SK-N-SH (cell line): Measurements from ENCODE around the gene DMD. TPM values are rescaled to one million over a fixed set of nuclear protein-coding genes. Genes with fewer than 3 reads are reported as not detected.

Source experiments
- CTCF ChIA-PET: fragments of 300-600, 350-600 bp; formaldehyde crosslinking; extraction: SDS; loops from one replicate; lab custom pipeline; 2021; lab: Yijun Ruan, JAX
- POLR2A ChIA-PET: fragments of 350-600 bp; sonication (Branson Sonifier 250); formaldehyde crosslinking; extraction: SDS; loops from one replicate; lab custom pipeline; 2020; ENCODE audit warnings: antibody characterized with exemption, inconsistent platforms; lab: Yijun Ruan, JAX
- DNase-seq: peaks from one replicate; pipeline ENCODE4 v3.0.0; 2012
- H2AFZ ChIP-seq: fragments of 200-600 bp; sonication (generic); 2 replicates; pipeline ENCODE4 v1.8.1; 2016; ENCODE audit warnings: antibody characterized with exemption, mild to moderate bottlenecking, low read depth
- H3F3A ChIP-seq: fragments of 200-600 bp; sonication (generic); replicated peaks from 2 replicates; pipeline ENCODE3; 2016; ENCODE audit warnings: antibody characterized with exemption, mild to moderate bottlenecking; ENCODE audit not compliant: insufficient read depth
- H3K27ac ChIP-seq, 2 experiments: fragments of 200-500 bp in 1 of 2; fragments of 200-600 bp in 1 of 2; sonication (Bioruptor generic) in 1 of 2; sonication (generic), shearing (Covaris generic) in 1 of 2; 2 replicates each; pipeline versions ENCODE4 v1.5.1 to v1.6.1; 2014 to 2016; ENCODE audit warnings: low read depth in 2 of 2, inconsistent platforms in 1 of 2, low read length in 1 of 2, mild to moderate bottlenecking in 1 of 2, mixed read lengths in 1 of 2
- H3K27me3 ChIP-seq: fragments of 200-600 bp; sonication (generic), shearing (Covaris generic); 2 replicates; pipeline ENCODE4 v1.6.1; 2016; ENCODE audit warnings: mixed run types; ENCODE audit not compliant: insufficient read depth
- H3K36me3 ChIP-seq, 2 experiments: fragments of 200-500 bp in 1 of 2; fragments of 200-600 bp in 1 of 2; sonication (Bioruptor generic) in 1 of 2; sonication (generic) in 1 of 2; replicated peaks in 1 of 2; 2 replicates each; pipeline versions ENCODE3 to v1.5.1; 2014 to 2016; ENCODE audit warnings: low read length in 1 of 2, mild to moderate bottlenecking in 1 of 2; ENCODE audit not compliant: insufficient read depth in 2 of 2, control insufficient read depth in 1 of 2
- H3K4me1 ChIP-seq, 2 experiments: fragments of 200-500 bp in 1 of 2; fragments of 200-600 bp in 1 of 2; sonication (Bioruptor generic) in 1 of 2; sonication (generic), shearing (Covaris generic) in 1 of 2; 2 replicates each; pipeline versions ENCODE4 v1.5.1 to v1.6.1; 2014 to 2016; ENCODE audit warnings: low read depth in 1 of 2, low read length in 1 of 2, mixed run types in 1 of 2; ENCODE audit not compliant: insufficient read depth in 2 of 2, control insufficient read depth in 1 of 2
- H3K4me2 ChIP-seq: fragments of 200-600 bp; sonication (generic), shearing (Covaris generic); 2 replicates; pipeline ENCODE4 v1.6.1; 2017; ENCODE audit warnings: mixed run types
- H3K4me3 ChIP-seq, 2 experiments: fragments of 200-500 bp in 1 of 2; fragments of 200-600 bp in 1 of 2; sonication (Bioruptor generic) in 1 of 2; sonication (generic), shearing (Covaris generic) in 1 of 2; 2 replicates each; pipeline versions ENCODE4 v1.5.1 to v1.8.1; 2014 to 2016; ENCODE audit warnings: low read depth in 2 of 2, inconsistent platforms in 1 of 2, low read length in 1 of 2, mild to moderate bottlenecking in 1 of 2, mixed read lengths in 1 of 2, moderate library complexity in 1 of 2
- H3K79me2 ChIP-seq: fragments of 200-600 bp; sonication (generic); 2 replicates; pipeline ENCODE4 v1.8.1; 2017; ENCODE audit warnings: mild to moderate bottlenecking; ENCODE audit not compliant: insufficient read depth
- H3K9ac ChIP-seq: fragments of 200-600 bp; sonication (generic); 2 replicates; pipeline ENCODE4 v1.6.1; 2017; ENCODE audit warnings: mixed run types
- H3K9me2 ChIP-seq: fragments of 200-600 bp; sonication (generic); 2 replicates; pipeline ENCODE4 v1.6.1; 2017; ENCODE audit warnings: mixed run types
- H3K9me3 ChIP-seq: fragments of 200-600 bp; sonication (generic); 2 replicates; pipeline ENCODE4 v1.6.1; 2017; ENCODE audit warnings: mixed run types, mild to moderate bottlenecking, moderate library complexity
- H4K20me1 ChIP-seq: fragments of 200-600 bp; sonication (generic); 2 replicates; pipeline ENCODE4 v1.6.1; 2017; ENCODE audit warnings: mild to moderate bottlenecking, mixed run types; ENCODE audit not compliant: insufficient read depth
- CHD2 ChIP-seq: fragments of 150-350 bp; IDR thresholded peaks from 2 replicates; pipeline ENCODE4 v1.6.1; 2018; ENCODE audit warnings: low read length; ENCODE audit not compliant: partially characterized antibody
- EZH2phosphoT487 ChIP-seq: fragments of 200-600 bp; sonication (generic); IDR thresholded peaks from 2 replicates; pipeline ENCODE4 v1.6.1; 2017; ENCODE audit warnings: low read depth, mixed run types, mild to moderate bottlenecking, antibody characterized with exemption, moderate library complexity, borderline replicate concordance
- FOSL2 ChIP-seq: IDR thresholded peaks from 2 replicates; pipeline ENCODE4 v1.4.0; 2012; ENCODE audit warnings: low read depth, mild to moderate bottlenecking, moderate library complexity, borderline replicate concordance
- FOXJ3 ChIP-seq: sonication (generic); formaldehyde crosslinking; IDR thresholded peaks from 2 replicates; pipeline ENCODE4 v1.5.1; 2020; ENCODE audit warnings: mild to moderate bottlenecking, missing genetic modification reagents
- GABPA ChIP-seq: IDR thresholded peaks from 2 replicates; pipeline ENCODE4 v1.4.0; 2012; ENCODE audit warnings: low read depth, mild to moderate bottlenecking
- JUND ChIP-seq: IDR thresholded peaks from 2 replicates; pipeline ENCODE4 v1.4.0; 2012
- NRF1 ChIP-seq: IDR thresholded peaks from 2 replicates; pipeline ENCODE4 v1.6.1; 2012; ENCODE audit warnings: low read depth, mild to moderate bottlenecking, low read length
- RAD21 ChIP-seq: IDR thresholded peaks from 2 replicates; pipeline ENCODE4 v1.6.1; 2012; ENCODE audit warnings: mild to moderate bottlenecking, low read length
- RCOR1 ChIP-seq: fragments of 150-350 bp; IDR thresholded peaks from 2 replicates; pipeline ENCODE4 v1.6.1; 2017; ENCODE audit warnings: antibody characterized with exemption, low read length
- RFX5 ChIP-seq: IDR thresholded peaks from 2 replicates; pipeline ENCODE4 v1.6.1; 2012; ENCODE audit warnings: mild to moderate bottlenecking, improper control_type of control experiment, low read length
- RXRA ChIP-seq: IDR thresholded peaks from 2 replicates; pipeline ENCODE4 v1.4.0; 2012; ENCODE audit warnings: low read depth, mild to moderate bottlenecking, borderline replicate concordance
- SMC3 ChIP-seq: IDR thresholded peaks from 2 replicates; pipeline ENCODE4 v1.6.1; 2012; ENCODE audit warnings: low read depth, low read length, improper control_type of control experiment
- TAF1 ChIP-seq: IDR thresholded peaks from 2 replicates; pipeline ENCODE4 v1.6.1; 2012; ENCODE audit warnings: low read depth, mild to moderate bottlenecking, low read length, moderate library complexity, borderline replicate concordance
- WGBS: methylation state at CpG from one replicate; pipeline ENCODE4 v1.1.6; 2017; ENCODE audit warnings: low lambda C conversion rate; 5-methylcytosine and 5-hydroxymethylcytosine counted together
- polyA plus RNA-seq, 3 experiments: library from polyadenylated mRNA; depleted of rRNA; stranded (reverse); fragments of >200 nt; gene quantifications; 2 replicates each; pipeline ENCODE4 v1.2.3, GENCODE V29; 2012
- TF ChIP-seq, protein P1 (sequence below): IDR thresholded peaks from 2 replicates; pipeline ENCODE4; 2012
- TF ChIP-seq, protein P2 (sequence below): fragments of 200-600 bp; sonication (generic); IDR thresholded peaks from 2 replicates; pipeline ENCODE4 v1.6.1; 2017; ENCODE audit warnings: antibody characterized with exemption, mild to moderate bottlenecking, moderate library complexity
- TF ChIP-seq, protein P3 (sequence below): IDR thresholded peaks from 2 replicates; pipeline ENCODE4 v1.4.0; 2012; ENCODE audit warnings: low read depth, borderline replicate concordance
- TF ChIP-seq, protein P4 (sequence below): IDR thresholded peaks from 2 replicates; pipeline ENCODE4 v1.4.0; 2012; ENCODE audit warnings: low read depth, borderline replicate concordance
- TF ChIP-seq, protein P5 (sequence below): fragments of 150-350 bp; IDR thresholded peaks from 2 replicates; pipeline ENCODE4 v1.6.1; 2017; ENCODE audit warnings: antibody characterized with exemption, low read length, low read depth, borderline replicate concordance

The DMD gene
- polyA plus RNA-seq, 1 of the 3 experiments (the other 2 are of a cell fraction), result 3.9 TPM

DNA sequence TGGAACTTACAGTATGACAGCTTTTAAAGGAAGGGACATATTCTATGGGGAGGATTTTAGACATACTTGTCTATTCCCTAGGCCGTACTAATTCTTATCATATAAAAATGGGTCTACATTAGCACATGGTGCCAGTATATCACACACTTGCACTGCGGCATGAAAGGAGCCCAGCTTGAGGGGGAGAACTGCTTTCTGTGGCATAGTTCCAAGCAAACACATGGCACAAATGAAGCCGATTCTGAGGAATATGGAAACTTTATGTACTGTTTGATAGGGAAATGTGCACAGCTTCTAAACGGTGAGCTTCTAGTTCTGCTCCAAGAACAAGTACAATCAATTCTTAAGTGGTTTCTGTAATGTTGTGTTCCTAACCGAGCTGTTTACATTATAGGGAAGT, 1463.9 kb downstream of the DMD start (continued):
- TF ChIP-seq, protein P1, sequence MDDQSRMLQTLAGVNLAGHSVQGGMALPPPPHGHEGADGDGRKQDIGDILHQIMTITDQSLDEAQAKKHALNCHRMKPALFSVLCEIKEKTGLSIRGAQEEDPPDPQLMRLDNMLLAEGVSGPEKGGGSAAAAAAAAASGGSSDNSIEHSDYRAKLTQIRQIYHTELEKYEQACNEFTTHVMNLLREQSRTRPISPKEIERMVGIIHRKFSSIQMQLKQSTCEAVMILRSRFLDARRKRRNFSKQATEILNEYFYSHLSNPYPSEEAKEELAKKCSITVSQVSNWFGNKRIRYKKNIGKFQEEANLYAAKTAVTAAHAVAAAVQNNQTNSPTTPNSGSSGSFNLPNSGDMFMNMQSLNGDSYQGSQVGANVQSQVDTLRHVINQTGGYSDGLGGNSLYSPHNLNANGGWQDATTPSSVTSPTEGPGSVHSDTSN, result no peak
- TF ChIP-seq FOXJ3 (CRISPR knock-in tag) (no peak), NRF1 (no peak)
- TF ChIP-seq, protein P2, sequence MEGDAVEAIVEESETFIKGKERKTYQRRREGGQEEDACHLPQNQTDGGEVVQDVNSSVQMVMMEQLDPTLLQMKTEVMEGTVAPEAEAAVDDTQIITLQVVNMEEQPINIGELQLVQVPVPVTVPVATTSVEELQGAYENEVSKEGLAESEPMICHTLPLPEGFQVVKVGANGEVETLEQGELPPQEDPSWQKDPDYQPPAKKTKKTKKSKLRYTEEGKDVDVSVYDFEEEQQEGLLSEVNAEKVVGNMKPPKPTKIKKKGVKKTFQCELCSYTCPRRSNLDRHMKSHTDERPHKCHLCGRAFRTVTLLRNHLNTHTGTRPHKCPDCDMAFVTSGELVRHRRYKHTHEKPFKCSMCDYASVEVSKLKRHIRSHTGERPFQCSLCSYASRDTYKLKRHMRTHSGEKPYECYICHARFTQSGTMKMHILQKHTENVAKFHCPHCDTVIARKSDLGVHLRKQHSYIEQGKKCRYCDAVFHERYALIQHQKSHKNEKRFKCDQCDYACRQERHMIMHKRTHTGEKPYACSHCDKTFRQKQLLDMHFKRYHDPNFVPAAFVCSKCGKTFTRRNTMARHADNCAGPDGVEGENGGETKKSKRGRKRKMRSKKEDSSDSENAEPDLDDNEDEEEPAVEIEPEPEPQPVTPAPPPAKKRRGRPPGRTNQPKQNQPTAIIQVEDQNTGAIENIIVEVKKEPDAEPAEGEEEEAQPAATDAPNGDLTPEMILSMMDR, result no peak
- TF ChIP-seq, protein P3, sequence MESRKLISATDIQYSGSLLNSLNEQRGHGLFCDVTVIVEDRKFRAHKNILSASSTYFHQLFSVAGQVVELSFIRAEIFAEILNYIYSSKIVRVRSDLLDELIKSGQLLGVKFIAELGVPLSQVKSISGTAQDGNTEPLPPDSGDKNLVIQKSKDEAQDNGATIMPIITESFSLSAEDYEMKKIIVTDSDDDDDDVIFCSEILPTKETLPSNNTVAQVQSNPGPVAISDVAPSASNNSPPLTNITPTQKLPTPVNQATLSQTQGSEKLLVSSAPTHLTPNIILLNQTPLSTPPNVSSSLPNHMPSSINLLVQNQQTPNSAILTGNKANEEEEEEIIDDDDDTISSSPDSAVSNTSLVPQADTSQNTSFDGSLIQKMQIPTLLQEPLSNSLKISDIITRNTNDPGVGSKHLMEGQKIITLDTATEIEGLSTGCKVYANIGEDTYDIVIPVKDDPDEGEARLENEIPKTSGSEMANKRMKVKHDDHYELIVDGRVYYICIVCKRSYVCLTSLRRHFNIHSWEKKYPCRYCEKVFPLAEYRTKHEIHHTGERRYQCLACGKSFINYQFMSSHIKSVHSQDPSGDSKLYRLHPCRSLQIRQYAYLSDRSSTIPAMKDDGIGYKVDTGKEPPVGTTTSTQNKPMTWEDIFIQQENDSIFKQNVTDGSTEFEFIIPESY, result no peak

DNA sequence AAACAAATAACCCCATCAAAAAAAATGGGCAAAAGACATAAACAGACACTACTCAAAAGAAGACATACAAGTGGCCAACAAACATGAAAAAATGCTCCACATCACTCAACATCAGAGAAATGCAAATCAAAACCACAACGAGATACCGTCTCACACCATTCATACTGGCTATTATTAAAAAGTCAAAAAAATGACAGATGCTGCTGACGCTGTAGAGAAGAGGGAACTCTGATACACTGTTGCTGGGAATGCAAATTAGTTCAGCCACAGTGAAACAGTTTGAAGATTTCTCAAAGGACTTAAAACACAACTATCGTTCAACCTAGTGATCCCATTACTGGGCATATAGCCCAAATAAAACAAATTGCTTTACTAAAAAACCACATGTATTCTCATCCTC, 1468.3 kb downstream of the DMD start:
- POLR2A ChIA-PET, result no interaction called here

DNA sequence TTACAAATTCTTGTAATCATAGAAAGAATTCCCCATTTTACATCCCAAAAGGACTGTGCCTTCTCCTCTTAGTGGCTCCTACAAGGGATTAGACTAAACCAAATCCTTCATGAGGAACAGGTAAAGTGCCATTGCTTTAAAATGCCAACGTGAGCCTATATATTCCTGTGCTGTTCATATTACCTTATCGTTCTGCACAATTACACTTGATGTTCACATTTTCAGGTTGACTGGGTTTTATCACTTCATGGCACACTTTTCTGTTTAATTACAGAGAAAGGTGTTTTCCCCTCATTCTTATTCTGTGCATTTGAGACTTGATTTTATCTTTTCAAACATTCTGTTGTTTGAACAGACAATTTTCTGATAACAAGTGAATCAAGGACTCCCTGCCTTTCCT, 1493.9 kb downstream of the DMD start:
- no peaks in the 10 kb centered on the region for H3F3A ChIP-seq
- no peak overlapping the region for H3K27ac ChIP-seq
- DNase-seq, result no peak
- H3K9me2 ChIP-seq, result no peaks in the 10 kb centered on the region
- H4K20me1 ChIP-seq, result no peaks in the 10 kb centered on the region
- H3K4me2 ChIP-seq, result no peak overlapping the region
- no peak overlapping the region for H2AFZ ChIP-seq
- H3K9me3 ChIP-seq, result no peaks in the 10 kb centered on the region
- H3K4me3 ChIP-seq, result no peak overlapping the region
- H3K9ac ChIP-seq, result no peak overlapping the region
- no peaks in the 10 kb centered on the region for H3K36me3 ChIP-seq
- no peaks in the 10 kb centered on the region for H3K79me2 ChIP-seq
- ChIA-PET POLR2A (no interaction called here), CTCF (no interaction called here)
- H3K4me1 ChIP-seq, result no peaks in the 10 kb centered on the region
- WGBS, result 22% methylated on average over 2 of the region's 2 CpGs
- H3K27me3 ChIP-seq, result no peaks in the 10 kb centered on the region
- TF ChIP-seq TAF1, result no peak
- TF ChIP-seq, protein P4, sequence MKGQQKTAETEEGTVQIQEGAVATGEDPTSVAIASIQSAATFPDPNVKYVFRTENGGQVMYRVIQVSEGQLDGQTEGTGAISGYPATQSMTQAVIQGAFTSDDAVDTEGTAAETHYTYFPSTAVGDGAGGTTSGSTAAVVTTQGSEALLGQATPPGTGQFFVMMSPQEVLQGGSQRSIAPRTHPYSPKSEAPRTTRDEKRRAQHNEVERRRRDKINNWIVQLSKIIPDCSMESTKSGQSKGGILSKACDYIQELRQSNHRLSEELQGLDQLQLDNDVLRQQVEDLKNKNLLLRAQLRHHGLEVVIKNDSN, result no peak
- TF ChIP-seq FOXJ3 (CRISPR knock-in tag), result no peak
- no peak for TF ChIP-seq JUND
- TF ChIP-seq, protein P5, sequence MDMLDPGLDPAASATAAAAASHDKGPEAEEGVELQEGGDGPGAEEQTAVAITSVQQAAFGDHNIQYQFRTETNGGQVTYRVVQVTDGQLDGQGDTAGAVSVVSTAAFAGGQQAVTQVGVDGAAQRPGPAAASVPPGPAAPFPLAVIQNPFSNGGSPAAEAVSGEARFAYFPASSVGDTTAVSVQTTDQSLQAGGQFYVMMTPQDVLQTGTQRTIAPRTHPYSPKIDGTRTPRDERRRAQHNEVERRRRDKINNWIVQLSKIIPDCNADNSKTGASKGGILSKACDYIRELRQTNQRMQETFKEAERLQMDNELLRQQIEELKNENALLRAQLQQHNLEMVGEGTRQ, result no peak
- TF ChIP-seq FOSL2, result no peak
- TF ChIP-seq RCOR1, result no peak
- TF ChIP-seq, protein P3, result no peak
- no peak for TF ChIP-seq RXRA
- TF ChIP-seq RAD21, result no peak
- TF ChIP-seq EZH2phosphoT487, result no peak
- TF ChIP-seq GABPA, result no peak
- TF ChIP-seq CHD2, result no peak
- TF ChIP-seq NRF1, result no peak

More for the DNA sequence above, 1468.3 kb downstream of the DMD start:
- no peak for TF ChIP-seq SMC3
- TF ChIP-seq RFX5, result no peak
- no peak overlapping the region for H3K27ac ChIP-seq
- no peaks in the 10 kb centered on the region for H3K27me3 ChIP-seq
- H3K79me2 ChIP-seq, result no peaks in the 10 kb centered on the region
- no peak overlapping the region for H3K4me2 ChIP-seq
- no peak overlapping the region for H3K9ac ChIP-seq
- H3K36me3 ChIP-seq, result no peaks in the 10 kb centered on the region
- H3F3A ChIP-seq, result no peaks in the 10 kb centered on the region
- no peaks in the 10 kb centered on the region for H3K9me3 ChIP-seq
- no peak overlapping the region for H2AFZ ChIP-seq
- 37% methylated on average over 4 of the region's 4 CpGs for WGBS
- no peak overlapping the region for H3K4me3 ChIP-seq
- no peaks in the 10 kb centered on the region for H3K4me1 ChIP-seq
- CTCF ChIA-PET, result no interaction called here
- no peaks in the 10 kb centered on the region for H3K9me2 ChIP-seq
- no peaks in the 10 kb centered on the region for H4K20me1 ChIP-seq
- DNase-seq, result no peak
